HG03039 (cell line): ENCODE data around the gene FUT8.

ENCODE experiments used
- ATAC-seq: cut with Tn5 transposase; IDR thresholded peaks from one replicate; pipeline ENCODE4 v1.9.1; 2021; ENCODE audit warnings: mild to moderate bottlenecking, moderate library complexity; ENCODE audit not compliant: unreplicated experiment

FUT8 gene

GRCh38 chr14:65552724-65553123 lies 140.2 kb downstream of the FUT8 start:
- ATAC-seq = no peak

- ATAC-seq = no peak
These were observed 142.3 kb downstream of the FUT8 start for GRCh38 chr14:65554837-65555236.

GRCh38 chr14:65555358-65555757 lies 142.8 kb downstream of the FUT8 start:
- ATAC-seq = no peak

GRCh38 chr14:65558363-65558762 lies 145.8 kb downstream of the FUT8 start:
- ATAC-seq = no peak

GRCh38 chr14:65560340-65561027 lies 148.0 kb downstream of the FUT8 start:
- no peak for ATAC-seq

- ATAC-seq = no peak
These were observed 151.8 kb downstream of the FUT8 start for GRCh38 chr14:65564370-65564769.

GRCh38 chr14:65565948-65566347 lies 153.4 kb downstream of the FUT8 start:
- no peak for ATAC-seq

- ATAC-seq = no peak
These were observed 154.4 kb downstream of the FUT8 start for GRCh38 chr14:65566820-65567522.

GRCh38 chr14:65574611-65575010 lies 162.1 kb downstream of the FUT8 start:
- no peak for ATAC-seq

GRCh38 chr14:65575389-65575788 lies 162.9 kb downstream of the FUT8 start:
- no peak for ATAC-seq

GRCh38 chr14:65580973-65581372 lies 168.4 kb downstream of the FUT8 start:
- ATAC-seq = no peak

- no peak for ATAC-seq
These were observed 168.8 kb downstream of the FUT8 start for GRCh38 chr14:65581378-65581777.

- ATAC-seq = no peak
These were observed 169.3 kb downstream of the FUT8 start for GRCh38 chr14:65581799-65582198.

- no peak for ATAC-seq
These were observed 172.7 kb downstream of the FUT8 start for GRCh38 chr14:65585216-65585615.

GRCh38 chr14:65588426-65589140 lies 176.1 kb downstream of the FUT8 start:
- ATAC-seq = no peak

GRCh38 chr14:65594153-65594881 lies 181.8 kb downstream of the FUT8 start:
- no peak for ATAC-seq

- ATAC-seq = no peak
These were observed 182.3 kb downstream of the FUT8 start for GRCh38 chr14:65594882-65595237.

GRCh38 chr14:65599375-65599774 lies 186.8 kb downstream of the FUT8 start:
- no peak for ATAC-seq

- ATAC-seq = no peak
These were observed 188.2 kb downstream of the FUT8 start for GRCh38 chr14:65600742-65601141.

GRCh38 chr14:65604535-65604934 lies 192.0 kb downstream of the FUT8 start:
- ATAC-seq = no peak

- no peak for ATAC-seq
These were observed 192.4 kb downstream of the FUT8 start for GRCh38 chr14:65604936-65605335.
